ENCODE data around the gene SLC35B1.
"Not testable (repeated sequence)": the region's sequence is repeated elsewhere in the genome, so short reads cannot be mapped to it uniquely, and the experiment has no call there.

The SLC35B1 gene

GRCh38 chr17:49734515-49735490, 27.0 kb upstream of the SLC35B1 start:
- DNase-seq (ENCODE audit: low read depth), result no peak

GRCh38 chr17:49731435-49731831, 23.7 kb upstream of the SLC35B1 start:
- no peak for DNase-seq (ENCODE audit: low read depth)

- DNase-seq (ENCODE audit: low read depth), result no peak
Measured at GRCh38 chr17:49730785-49731434, 23.1 kb upstream of the SLC35B1 start.

- peak; percentile 85 for DNase-seq (ENCODE audit: low read depth)
Measured at GRCh38 chr17:49730078-49730784, 22.5 kb upstream of the SLC35B1 start.

GRCh38 chr17:49729069-49729468, 21.3 kb upstream of the SLC35B1 start:
- DNase-seq (ENCODE audit: low read depth), result no peak

- no peak for DNase-seq (ENCODE audit: low read depth)
Measured at GRCh38 chr17:49728425-49728824, 20.7 kb upstream of the SLC35B1 start.

- no peak for DNase-seq (ENCODE audit: low read depth)
Measured at GRCh38 chr17:49727380-49727779, 19.6 kb upstream of the SLC35B1 start.

- no peak for DNase-seq (ENCODE audit: low read depth)
Measured at GRCh38 chr17:49725452-49726130, 17.8 kb upstream of the SLC35B1 start.

GRCh38 chr17:49724552-49724951, 16.8 kb upstream of the SLC35B1 start:
- not testable (repeated sequence) for DNase-seq (ENCODE audit: low read depth)

GRCh38 chr17:49723423-49723822, 15.7 kb upstream of the SLC35B1 start:
- no peak for DNase-seq (ENCODE audit: low read depth)

GRCh38 chr17:49722066-49722465, 14.3 kb upstream of the SLC35B1 start:
- DNase-seq (ENCODE audit: low read depth), result no peak

GRCh38 chr17:49717371-49717861, 9.7 kb upstream of the SLC35B1 start:
- no peak for DNase-seq (ENCODE audit: low read depth)

GRCh38 chr17:49716668-49717364, 9.1 kb upstream of the SLC35B1 start:
- no peak for DNase-seq (ENCODE audit: low read depth)

GRCh38 chr17:49715717-49716279, 8.0 kb upstream of the SLC35B1 start:
- DNase-seq (ENCODE audit: low read depth), result no peak

GRCh38 chr17:49715216-49715615, 7.5 kb upstream of the SLC35B1 start:
- no peak for DNase-seq (ENCODE audit: low read depth)

GRCh38 chr17:49708515-49709183, 885 bp upstream of the SLC35B1 start:
- DNase-seq (ENCODE audit: low read depth), result peak; percentile 30

GRCh38 chr17:49707246-49707607, 537 bp downstream of the SLC35B1 start:
- DNase-seq (ENCODE audit: low read depth), result peak; percentile 31

GRCh38 chr17:49705254-49705653, 2.5 kb downstream of the SLC35B1 start:
- no peak for DNase-seq (ENCODE audit: low read depth)

- peak; percentile 60 for DNase-seq (ENCODE audit: low read depth)
Measured at GRCh38 chr17:49703557-49704277, 4.0 kb downstream of the SLC35B1 start.

GRCh38 chr17:49700960-49701359, 6.8 kb downstream of the SLC35B1 start:
- no peak for DNase-seq (ENCODE audit: low read depth)
